HL-60 (cell line): ENCODE data around the gene GALR2.

Experiments
- DNase-seq, 2 experiments: peaks; one replicate each; pipeline ENCODE4 v3.0.0-alpha.2; 2010 to 2020; ENCODE audit warnings: low read depth in 1 of 2, low spot score in 1 of 2
- H3K27ac ChIP-seq: fragments of 250-450 bp; sonication (Bioruptor Pico); replicated peaks from 2 replicates; pipeline ENCODE4 v1.5.1; 2020; ENCODE audit warnings: mild to moderate bottlenecking, moderate library complexity
- H3K27me3 ChIP-seq: fragments of 250-450 bp; sonication (Bioruptor Pico); 2 replicates; pipeline ENCODE4 v1.5.1; 2021; ENCODE audit warnings: mild to moderate bottlenecking, moderate library complexity; ENCODE audit not compliant: insufficient read depth, poor library complexity, severe bottlenecking
- H3K4me3 ChIP-seq: replicated peaks from 2 replicates; pipeline ENCODE4 v1.5.1; 2011; ENCODE audit warnings: mild to moderate bottlenecking, control low read depth, low read length; ENCODE audit not compliant: insufficient read depth
- GABPA ChIP-seq: IDR thresholded peaks from 2 replicates; pipeline ENCODE4 v1.6.1; 2012; ENCODE audit warnings: low read depth
- POLR2AphosphoS5 ChIP-seq: IDR thresholded peaks from 2 replicates; pipeline ENCODE4 v1.6.1; 2012; ENCODE audit warnings: low read depth
- REST ChIP-seq: IDR thresholded peaks from 2 replicates; pipeline ENCODE4 v1.6.1; 2012; ENCODE audit warnings: low read depth; ENCODE audit not compliant: insufficient replicate concordance
- SPI1 ChIP-seq: IDR thresholded peaks from 2 replicates; pipeline ENCODE4 v1.6.1; 2012; ENCODE audit warnings: low read depth, mild to moderate bottlenecking, borderline replicate concordance
- TF ChIP-seq, protein P1 (sequence below): IDR thresholded peaks from one replicate; pipeline ENCODE4 v1.5.1; 2011; ENCODE audit warnings: low read length, control low read depth, inconsistent platforms; ENCODE audit not compliant: insufficient read depth

GALR2 gene

DNA sequence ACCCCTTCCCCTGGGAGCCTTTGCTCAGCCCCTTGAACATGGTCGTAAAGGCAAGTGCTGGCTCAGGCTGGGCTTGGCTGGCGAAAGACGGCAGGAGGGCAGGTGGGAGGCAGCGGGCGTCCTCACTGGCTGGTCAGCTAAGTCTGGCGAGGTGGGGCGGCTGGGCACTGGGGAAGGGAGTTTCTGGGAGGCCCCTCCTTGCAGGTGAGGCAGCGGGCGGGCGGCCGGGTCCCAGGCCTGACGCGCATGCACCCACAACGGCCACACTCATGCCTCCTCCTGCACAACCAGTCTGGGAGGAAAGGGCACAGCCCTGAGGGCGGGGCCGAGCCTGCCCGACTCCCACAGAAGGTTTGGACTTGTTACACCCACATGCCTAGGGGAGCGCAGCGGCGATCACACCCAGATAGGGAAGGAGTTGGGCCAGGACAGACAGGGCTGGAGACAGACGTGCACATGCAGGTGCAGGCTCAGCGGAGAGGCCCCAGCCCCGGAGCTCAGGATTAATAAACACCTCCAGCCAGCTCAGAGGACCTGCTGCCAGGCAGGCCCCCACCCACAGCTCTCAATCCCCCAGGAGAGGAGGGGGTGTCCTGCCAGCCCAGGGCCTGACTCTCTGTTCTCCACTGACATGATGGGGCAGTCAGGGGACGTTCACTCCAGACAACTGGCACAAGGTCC is 47.3 kb upstream of the GALR2 start, which contains the start of gene EVPL:
EVPL (minus strand) TSS at position 148 of the 681 bp plus-strand sequence; CDS start at position 40, 108 bp downstream.
- no peak for TF ChIP-seq SPI1
- no peak for TF ChIP-seq REST
- TF ChIP-seq POLR2AphosphoS5, result no peak
- TF ChIP-seq, protein P1, sequence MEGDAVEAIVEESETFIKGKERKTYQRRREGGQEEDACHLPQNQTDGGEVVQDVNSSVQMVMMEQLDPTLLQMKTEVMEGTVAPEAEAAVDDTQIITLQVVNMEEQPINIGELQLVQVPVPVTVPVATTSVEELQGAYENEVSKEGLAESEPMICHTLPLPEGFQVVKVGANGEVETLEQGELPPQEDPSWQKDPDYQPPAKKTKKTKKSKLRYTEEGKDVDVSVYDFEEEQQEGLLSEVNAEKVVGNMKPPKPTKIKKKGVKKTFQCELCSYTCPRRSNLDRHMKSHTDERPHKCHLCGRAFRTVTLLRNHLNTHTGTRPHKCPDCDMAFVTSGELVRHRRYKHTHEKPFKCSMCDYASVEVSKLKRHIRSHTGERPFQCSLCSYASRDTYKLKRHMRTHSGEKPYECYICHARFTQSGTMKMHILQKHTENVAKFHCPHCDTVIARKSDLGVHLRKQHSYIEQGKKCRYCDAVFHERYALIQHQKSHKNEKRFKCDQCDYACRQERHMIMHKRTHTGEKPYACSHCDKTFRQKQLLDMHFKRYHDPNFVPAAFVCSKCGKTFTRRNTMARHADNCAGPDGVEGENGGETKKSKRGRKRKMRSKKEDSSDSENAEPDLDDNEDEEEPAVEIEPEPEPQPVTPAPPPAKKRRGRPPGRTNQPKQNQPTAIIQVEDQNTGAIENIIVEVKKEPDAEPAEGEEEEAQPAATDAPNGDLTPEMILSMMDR, result no peak
- no peak for TF ChIP-seq GABPA
- no peak within 1 kb of the TSS for H3K4me3 ChIP-seq
- no peaks in the 10 kb centered on the region for H3K27me3 ChIP-seq
- no peak for DNase-seq
- H3K27ac ChIP-seq, result no peak within 1 kb of the TSS

DNA sequence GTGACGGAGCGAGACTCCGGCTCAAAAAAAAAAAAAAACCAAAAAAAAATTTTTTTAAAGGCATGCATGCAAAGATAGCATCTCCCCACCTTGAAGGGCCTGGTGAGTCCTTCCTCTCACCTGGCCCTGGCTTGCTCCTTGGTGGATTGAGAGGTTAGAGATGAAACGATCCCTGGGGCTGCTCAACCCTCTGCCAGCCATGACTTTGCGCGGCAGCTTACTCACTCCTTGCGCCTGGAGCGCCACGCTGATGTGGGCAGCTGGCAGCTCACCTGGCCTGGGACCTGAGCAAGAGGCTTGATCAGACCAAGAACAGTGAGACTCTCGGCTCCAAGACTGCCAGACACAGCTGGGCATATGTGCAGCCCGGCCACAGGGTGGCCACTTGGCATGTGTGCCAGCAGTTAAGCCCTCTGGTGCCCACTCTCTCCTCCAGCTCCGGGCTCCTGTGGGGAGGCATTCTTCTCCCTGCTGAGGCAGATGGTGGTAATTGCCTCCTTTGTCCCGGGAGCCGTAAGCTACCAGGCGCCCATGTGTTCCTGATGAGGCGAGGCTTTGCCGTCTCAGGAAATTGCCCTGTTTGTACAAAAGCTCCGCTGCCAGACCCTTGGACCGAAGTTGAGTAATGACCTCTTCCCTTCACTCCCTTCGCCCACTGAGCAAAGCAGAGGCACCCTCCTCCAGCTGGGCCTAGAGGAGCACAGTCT is 42.4 kb upstream of the GALR2 start:
- Histone ChIP-seq H3K27me3 (no peaks in the 10 kb centered on the region), H3K4me3 (no peak overlapping the region), H3K27ac (no peak overlapping the region)
- no peak for DNase-seq
- TF ChIP-seq POLR2AphosphoS5 (no peak), SPI1 (no peak), REST (no peak), GABPA (no peak)
- TF ChIP-seq, protein P1, result no peak

DNA sequence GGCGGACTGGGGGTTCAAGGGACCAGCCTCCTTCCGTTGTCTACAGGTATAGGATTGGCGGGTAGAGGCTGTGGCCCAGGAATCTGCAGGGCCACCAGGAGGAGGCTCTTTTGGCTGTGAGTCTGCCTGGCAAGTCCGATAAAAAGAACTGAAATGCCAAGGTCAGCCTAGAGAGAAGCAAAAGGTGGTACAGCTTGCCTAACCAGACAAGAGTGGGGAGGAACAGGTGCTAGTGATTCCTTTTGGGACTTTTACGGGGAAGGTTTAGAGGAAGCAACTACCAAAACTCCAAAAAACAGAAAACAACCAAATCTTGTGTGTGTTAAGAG is 41.8 kb upstream of the GALR2 start:
- no peak overlapping the region for H3K4me3 ChIP-seq
- TF ChIP-seq POLR2AphosphoS5 (no peak), SPI1 (no peak), GABPA (no peak), REST (no peak)
- TF ChIP-seq, protein P1, result no peak
- H3K27me3 ChIP-seq, result no peaks in the 10 kb centered on the region
- no peak for DNase-seq
- H3K27ac ChIP-seq, result no peak overlapping the region
